Dedifferentiated amniotic fluid mesenchymal stem cell (primary cell): ENCODE measurements around the gene AQP7.
"Not testable (repeated sequence)": the region's sequence is repeated elsewhere in the genome, so short reads cannot be mapped to it uniquely, and the experiment has no call there.

ENCODE experiments used
- DNase-seq: peaks from one replicate; pipeline ENCODE4 v3.0.0-alpha.2; 2016; ENCODE audit errors: extremely low spot score

Gene AQP7

GRCh38 chr9:33433871-33434270, 31.5 kb upstream of the AQP7 start:
- no peak for DNase-seq

- DNase-seq, result no peak
These were observed 29.1 kb upstream of the AQP7 start for GRCh38 chr9:33431420-33431819.

- no peak for DNase-seq
These were observed 28.6 kb upstream of the AQP7 start for GRCh38 chr9:33430942-33431341.

- no peak for DNase-seq
These were observed 27.1 kb upstream of the AQP7 start for GRCh38 chr9:33429256-33429985.

- no peak for DNase-seq
These were observed 24.5 kb upstream of the AQP7 start for GRCh38 chr9:33426843-33427293.

GRCh38 chr9:33425128-33425533, 22.8 kb upstream of the AQP7 start:
- DNase-seq, result no peak

GRCh38 chr9:33424492-33424891, 22.1 kb upstream of the AQP7 start:
- DNase-seq, result not testable (repeated sequence)

- DNase-seq, result not testable (repeated sequence)
These were observed 21.7 kb upstream of the AQP7 start for GRCh38 chr9:33424043-33424442.

GRCh38 chr9:33419708-33420303, 17.4 kb upstream of the AQP7 start:
- DNase-seq, result no peak

- DNase-seq, result no peak
These were observed 15.7 kb upstream of the AQP7 start for GRCh38 chr9:33418090-33418489.

- no peak for DNase-seq
These were observed 14.6 kb upstream of the AQP7 start for GRCh38 chr9:33416996-33417395.

GRCh38 chr9:33415501-33416038, 13.2 kb upstream of the AQP7 start:
- no peak for DNase-seq

- no peak for DNase-seq
These were observed 12.6 kb upstream of the AQP7 start for GRCh38 chr9:33414889-33415500.

- DNase-seq, result no peak
These were observed 11.9 kb upstream of the AQP7 start for GRCh38 chr9:33414268-33414667.

GRCh38 chr9:33408087-33408486, 5.7 kb upstream of the AQP7 start:
- DNase-seq, result no peak

GRCh38 chr9:33407061-33407460, 4.7 kb upstream of the AQP7 start:
- no peak for DNase-seq

GRCh38 chr9:33404788-33405362, 2.5 kb upstream of the AQP7 start:
- no peak for DNase-seq

- no peak for DNase-seq
These were observed 1.8 kb upstream of the AQP7 start for GRCh38 chr9:33403941-33404787.

- not testable (repeated sequence) for DNase-seq
These were observed 559 bp downstream of the AQP7 start for GRCh38 chr9:33401809-33402208.

GRCh38 chr9:33399047-33399446, 3.3 kb downstream of the AQP7 start:
- not testable (repeated sequence) for DNase-seq

GRCh38 chr9:33397801-33398200, 4.6 kb downstream of the AQP7 start:
- DNase-seq, result not testable (repeated sequence)
